Measurements from ENCODE around the gene MORN1. TPM values are rescaled to one million over a fixed set of nuclear protein-coding genes. Genes with fewer than 3 reads are reported as not detected.

MORN1 gene
- total RNA-seq, 1 donor from 2014 or later: 4.5 TPM

- no peak for DNase-seq
- H3K9me3 ChIP-seq (replicated peaks): no peaks in the 10 kb centered on the region
- TF ChIP-seq CTCF (IDR thresholded peaks at IDR 0.05; ENCODE audit: borderline replicate concordance): no peak
- intact Hi-C loops (cut with micrococcal nuclease): loop anchor here (10.0 kb wide), 1 partner anchor 59 kb away; no protein-coding TSS in a partner anchor
- H3K4me3 ChIP-seq: no peak overlapping the region
- H3K27me3 ChIP-seq (ENCODE audit: low read depth): no peaks in the 10 kb centered on the region
- H3K36me3 ChIP-seq: no peaks in the 10 kb centered on the region
- H3K4me1 ChIP-seq: peaks cover 89% of the 10 kb centered on the region
- peak overlapping the region; percentile 23 for H3K27ac ChIP-seq (replicated peaks)
Measured at GRCh38 chr1:2294033-2294724, 97.2 kb downstream of the MORN1 start.

DNA sequence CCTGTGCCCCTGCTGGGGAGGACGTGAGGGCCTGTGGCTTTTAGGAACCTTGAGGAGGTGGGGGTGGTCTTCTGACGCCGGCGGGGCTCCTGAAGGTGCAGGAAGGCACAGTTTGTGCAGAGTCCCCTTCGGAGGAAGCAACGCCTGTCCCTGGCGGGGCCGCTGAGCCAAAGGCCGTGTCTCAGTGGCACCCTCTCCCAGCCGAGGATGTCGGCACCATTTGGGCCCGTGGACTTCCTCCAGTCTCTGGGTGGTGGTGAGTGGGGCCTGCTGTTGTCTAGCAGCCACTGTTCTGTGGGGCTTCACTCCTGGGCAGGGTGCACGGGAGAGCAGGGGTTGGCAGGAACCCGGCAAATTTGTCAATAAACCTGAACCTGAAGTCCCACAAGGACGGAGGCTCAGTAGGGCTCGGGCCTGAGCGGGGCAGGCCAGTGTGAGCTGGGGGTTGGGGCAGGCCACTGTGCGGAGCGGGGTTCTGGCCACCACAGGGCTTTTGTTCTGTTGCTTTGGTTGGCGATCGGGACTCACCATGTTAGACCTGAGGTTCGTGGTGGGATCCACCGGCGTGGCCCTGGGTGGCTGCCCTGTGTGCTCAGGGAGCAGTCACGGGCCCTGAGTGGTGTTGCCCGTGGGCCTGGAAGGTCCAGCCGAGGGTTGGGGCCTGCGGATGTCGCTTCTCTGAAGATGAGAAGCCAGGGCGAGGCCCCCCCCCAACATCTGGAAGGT is 98.5 kb downstream of the MORN1 start:
- intact Hi-C loops (cut with micrococcal nuclease): loop anchor here (10.0 kb wide), 1 partner anchor 58 kb away; no protein-coding TSS in a partner anchor
- Histone ChIP-seq H3K9me3 (replicated peaks) (no peaks in the 10 kb centered on the region), H3K36me3 (no peaks in the 10 kb centered on the region), H3K4me1 (peaks cover 89% of the 10 kb centered on the region), H3K27me3 (ENCODE audit: low read depth) (no peaks in the 10 kb centered on the region), H3K4me3 (no peak overlapping the region), H3K27ac (replicated peaks) (no peak overlapping the region)
- no peak for DNase-seq
- no peak for TF ChIP-seq CTCF (IDR thresholded peaks at IDR 0.05; ENCODE audit: borderline replicate concordance)

DNA sequence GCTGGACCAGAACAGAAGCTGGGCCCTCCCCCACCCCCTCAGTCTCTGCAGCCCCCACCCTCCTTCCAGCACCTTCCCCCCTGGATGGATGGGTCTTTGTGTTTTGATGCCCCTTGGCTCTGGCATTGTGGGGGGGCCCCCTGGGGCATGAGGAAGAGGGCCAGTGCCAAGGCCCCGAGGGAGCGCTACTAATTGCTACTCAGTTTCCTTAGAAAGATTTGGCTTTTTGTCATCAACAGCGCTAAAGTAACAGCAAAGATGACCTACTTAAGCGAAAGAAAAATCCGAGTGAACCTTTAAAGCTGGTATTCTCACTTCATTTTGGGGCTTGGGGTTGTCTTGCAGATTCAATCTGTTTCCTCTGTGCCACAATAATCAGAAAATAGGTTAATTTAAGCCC is 99.8 kb downstream of the MORN1 start:
- Histone ChIP-seq H3K27ac (replicated peaks) (peak overlapping the region; percentile 82), H3K4me3 (peak overlapping the region; percentile 50)
- intact Hi-C loops (cut with micrococcal nuclease): loop anchor here (10.0 kb wide), 1 partner anchor 57 kb away; no protein-coding TSS in a partner anchor

GRCh38 chr1:2290595-2291510 is 100.5 kb downstream of the MORN1 start:
- intact Hi-C loops (cut with micrococcal nuclease): loop anchor here (10.0 kb wide), 1 partner anchor 56 kb away; no protein-coding TSS in a partner anchor
- peak overlapping the region; percentile 82 for H3K27ac ChIP-seq (replicated peaks)
- no peak for TF ChIP-seq CTCF (IDR thresholded peaks at IDR 0.05; ENCODE audit: borderline replicate concordance)
- H3K36me3 ChIP-seq: no peaks in the 10 kb centered on the region
- H3K4me3 ChIP-seq: peak overlapping the region; percentile 50
- no peaks in the 10 kb centered on the region for H3K27me3 ChIP-seq (ENCODE audit: low read depth)
- no peaks in the 10 kb centered on the region for H3K9me3 ChIP-seq (replicated peaks)
- DNase-seq: peak; percentile 85
- H3K4me1 ChIP-seq: peaks cover 98% of the 10 kb centered on the region

More for the DNA sequence above, 99.8 kb downstream of the MORN1 start:
- no peak for TF ChIP-seq CTCF (IDR thresholded peaks at IDR 0.05; ENCODE audit: borderline replicate concordance)
- Histone ChIP-seq H3K36me3 (no peaks in the 10 kb centered on the region), H3K9me3 (replicated peaks) (no peaks in the 10 kb centered on the region), H3K4me1 (peaks cover 92% of the 10 kb centered on the region), H3K27me3 (ENCODE audit: low read depth) (no peaks in the 10 kb centered on the region)
- DNase-seq: no peak

DNA sequence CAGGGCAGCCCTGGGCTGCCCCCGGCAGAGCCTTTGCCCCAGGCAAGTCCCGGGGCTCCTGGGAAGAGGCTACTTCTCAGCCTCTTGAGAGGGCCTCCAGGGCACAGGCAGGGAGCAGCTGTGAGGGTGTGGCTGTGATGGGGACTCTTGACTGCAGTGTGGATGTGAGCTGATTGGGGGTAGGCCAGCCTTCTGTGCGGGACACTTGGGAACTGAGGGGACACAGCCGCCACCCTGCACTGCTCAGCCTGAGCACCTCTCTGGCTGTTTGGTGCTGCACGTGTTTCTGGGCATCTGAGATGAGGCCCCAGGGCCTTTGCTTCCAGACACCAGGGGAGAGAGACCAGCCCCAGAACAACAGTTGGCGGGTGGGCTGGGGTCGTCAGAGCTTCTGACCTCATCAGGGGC is 101.2 kb downstream of the MORN1 start:
- intact Hi-C loops (cut with micrococcal nuclease): loop anchor here (10.0 kb wide), 1 partner anchor 55 kb away; no protein-coding TSS in a partner anchor
- peak overlapping the region; percentile 50 for H3K4me3 ChIP-seq
- TF ChIP-seq CTCF (IDR thresholded peaks at IDR 0.05; ENCODE audit: borderline replicate concordance): no peak

More for the DNA sequence above, 101.2 kb downstream of the MORN1 start:
- Histone ChIP-seq H3K9me3 (replicated peaks) (no peaks in the 10 kb centered on the region), H3K4me1 (peaks cover 96% of the 10 kb centered on the region), H3K27me3 (ENCODE audit: low read depth) (no peaks in the 10 kb centered on the region), H3K36me3 (no peaks in the 10 kb centered on the region), H3K27ac (replicated peaks) (peak overlapping the region; percentile 82)
- no peak for DNase-seq

All from left ventricle myocardium inferior (tissue), 1 donor.